H9 (cell line): Measurements from ENCODE around the gene FADS2. TPM values are rescaled to one million over a fixed set of nuclear protein-coding genes. Genes with fewer than 3 reads are reported as not detected.

Source experiments
- DNase-seq: peaks from one replicate; pipeline ENCODE4 v3.0.0-alpha.2; 2017
- H2AFZ ChIP-seq: one replicate; pipeline ENCODE4 v1.6.1; 2013; ENCODE audit warnings: mild to moderate bottlenecking, low read length, control low read depth, moderate library complexity
- H2AK5ac ChIP-seq: 2 replicates; pipeline ENCODE4 v1.6.1; 2013; ENCODE audit warnings: low read length, control low read depth, mixed read lengths; ENCODE audit not compliant: insufficient read length
- H2BK120ac ChIP-seq: one replicate; pipeline ENCODE4 v1.6.1; 2013; ENCODE audit warnings: low read depth, mild to moderate bottlenecking, low read length, control low read depth, inconsistent platforms; ENCODE audit not compliant: poor library complexity, severe bottlenecking
- H2BK12ac ChIP-seq: 2 replicates; pipeline ENCODE4 v1.6.1; 2013; ENCODE audit warnings: low read length, control low read depth, mixed read lengths, low read depth; ENCODE audit not compliant: insufficient read length
- H2BK15ac ChIP-seq: 2 replicates; pipeline ENCODE4 v1.6.1; 2013; ENCODE audit warnings: low read depth, low read length, control low read depth
- H2BK20ac ChIP-seq: one replicate; pipeline ENCODE4 v1.6.1; 2013; ENCODE audit warnings: low read depth, mild to moderate bottlenecking, low read length, control low read depth, inconsistent platforms; ENCODE audit not compliant: poor library complexity, severe bottlenecking
- H2BK5ac ChIP-seq: 2 replicates; pipeline ENCODE4 v1.6.1; 2013; ENCODE audit warnings: low read length, control low read depth, mixed read lengths; ENCODE audit not compliant: insufficient read length
- H3K14ac ChIP-seq: 2 replicates; pipeline ENCODE4 v1.6.1; 2013; ENCODE audit warnings: low read length, control low read depth; ENCODE audit not compliant: insufficient read depth
- H3K18ac ChIP-seq: 2 replicates; pipeline ENCODE4 v1.6.1; 2013; ENCODE audit warnings: low read depth, mild to moderate bottlenecking, mixed read lengths, low read length, control low read depth; ENCODE audit not compliant: insufficient read length
- H3K23ac ChIP-seq: 2 replicates; pipeline ENCODE4 v1.6.1; 2013; ENCODE audit warnings: low read length, control low read depth, mixed read lengths, low read depth; ENCODE audit not compliant: insufficient read length
- H3K23me2 ChIP-seq: 2 replicates; pipeline ENCODE4 v1.6.1; 2013; ENCODE audit warnings: low read depth, mild to moderate bottlenecking, mixed read lengths, low read length, control low read depth; ENCODE audit not compliant: insufficient read length, poor library complexity, severe bottlenecking
- H3K27ac ChIP-seq: 2 replicates; pipeline ENCODE4 v1.5.1; 2013; ENCODE audit warnings: low read length, control low read depth, mixed read lengths, low read depth; ENCODE audit not compliant: insufficient read length
- H3K27me3 ChIP-seq: 2 replicates; pipeline ENCODE4 v1.6.1; 2013; ENCODE audit warnings: low read length, control low read depth, inconsistent platforms; ENCODE audit not compliant: insufficient read depth
- H3K4ac ChIP-seq: 2 replicates; pipeline ENCODE4 v1.6.1; 2013; ENCODE audit warnings: low read depth, mild to moderate bottlenecking, control low read depth, inconsistent platforms, low read length, moderate library complexity
- H3K4me1 ChIP-seq: 2 replicates; pipeline ENCODE4 v1.6.1; 2013; ENCODE audit warnings: low read length, control low read depth, inconsistent platforms; ENCODE audit not compliant: insufficient read depth
- H3K4me2 ChIP-seq: 2 replicates; pipeline ENCODE4 v1.6.1; 2013; ENCODE audit warnings: low read length, control low read depth, mixed read lengths; ENCODE audit not compliant: insufficient read length, insufficient read depth
- H3K56ac ChIP-seq: 2 replicates; pipeline ENCODE4 v1.6.1; 2013; ENCODE audit warnings: low read depth, mild to moderate bottlenecking, mixed read lengths, low read length, control low read depth; ENCODE audit not compliant: insufficient read length
- H3K79me1 ChIP-seq: 2 replicates; pipeline ENCODE4 v1.6.1; 2013; ENCODE audit warnings: low read depth, mild to moderate bottlenecking, moderate library complexity, low read length, control low read depth, inconsistent platforms; ENCODE audit not compliant: insufficient read depth, poor library complexity, severe bottlenecking
- H3K79me2 ChIP-seq: 2 replicates; pipeline ENCODE4 v1.6.1; 2013; ENCODE audit warnings: low read length, control low read depth, inconsistent platforms; ENCODE audit not compliant: insufficient read depth
- H3K9ac ChIP-seq: 2 replicates; pipeline ENCODE4 v1.6.1; 2013; ENCODE audit warnings: low read length, control low read depth, mixed read lengths; ENCODE audit not compliant: insufficient read length; ENCODE audit errors: extremely low read depth
- H3K9me3 ChIP-seq: one replicate; pipeline ENCODE4 v1.6.1; 2013; ENCODE audit warnings: low read depth, low read length, inconsistent platforms; ENCODE audit not compliant: control insufficient read depth
- H3T11ph ChIP-seq: one replicate; pipeline ENCODE4 v1.6.1; 2013; ENCODE audit warnings: mild to moderate bottlenecking, low read length, control low read depth, inconsistent platforms
- H4K20me1 ChIP-seq: one replicate; pipeline ENCODE4 v1.6.1; 2013; ENCODE audit not compliant: control insufficient read depth, insufficient read length, insufficient read depth
- H4K5ac ChIP-seq: 2 replicates; pipeline ENCODE4 v1.6.1; 2013; ENCODE audit warnings: low read depth, mild to moderate bottlenecking, mixed read lengths, low read length, control low read depth; ENCODE audit not compliant: insufficient read length
- H4K8ac ChIP-seq: replicated peaks from 2 replicates; pipeline ENCODE4 v1.6.1; 2013; ENCODE audit warnings: low read length, control low read depth, mixed read lengths, low read depth; ENCODE audit not compliant: insufficient read length
- H4K91ac ChIP-seq: 2 replicates; pipeline ENCODE4 v1.6.1; 2013; ENCODE audit warnings: low read depth, mild to moderate bottlenecking, moderate library complexity, mixed read lengths, low read length, control low read depth; ENCODE audit not compliant: insufficient read length
- H3K27ac Mint-ChIP-seq, 3 experiments: 2 replicates in 2 of 3; 3 replicates in 1 of 3; pipeline ENCODE4 v1.8.0; 2020 to 2021; ENCODE audit warnings: mixed read lengths in 3 of 3, mild to moderate bottlenecking in 1 of 3, moderate library complexity in 1 of 3
- H3K27me3 Mint-ChIP-seq: 2 replicates; pipeline ENCODE4 v1.8.0; 2021; ENCODE audit warnings: low read depth, mild to moderate bottlenecking, moderate library complexity, mixed read lengths
- H3K36me3 Mint-ChIP-seq, 3 experiments: 2 replicates in 2 of 3; 3 replicates in 1 of 3; pipeline ENCODE4 v1.8.0; 2020 to 2021; ENCODE audit warnings: low read depth in 3 of 3, mixed read lengths in 3 of 3; ENCODE audit not compliant: insufficient read depth in 1 of 3
- H3K4me1 Mint-ChIP-seq, 2 experiments: 2 replicates each; pipeline ENCODE4 v1.8.0; 2020; ENCODE audit warnings: mixed read lengths in 2 of 2
- H3K4me3 Mint-ChIP-seq, 2 experiments: 2 replicates in 1 of 2; 3 replicates in 1 of 2; pipeline ENCODE4 v1.8.0; 2020 to 2021; ENCODE audit warnings: mild to moderate bottlenecking in 2 of 2, mixed read lengths in 2 of 2, moderate library complexity in 1 of 2
- H3K9me3 Mint-ChIP-seq, 2 experiments: 2 replicates in 1 of 2; 3 replicates in 1 of 2; pipeline ENCODE4 v1.8.0; 2020; ENCODE audit warnings: mild to moderate bottlenecking in 2 of 2, mixed read lengths in 2 of 2, moderate library complexity in 1 of 2
- CTCF ChIP-seq: fragments of 200-600 bp; sonication (generic); conservative IDR thresholded peaks from 3 replicates; pipeline ENCODE4 v1.8.0; 2021; ENCODE audit warnings: antibody characterized with exemption, mild to moderate bottlenecking
- WGBS: extraction: QIAGEN DNeasy Blood & Tissue Kit; methylation state at CpG from one replicate; pipeline ENCODE4 v1.1.7; 2013; ENCODE audit warnings: missing lambda C conversion rate, low lambda C conversion rate, mixed read lengths; ENCODE audit not compliant: insufficient read length; ENCODE audit errors: extremely low coverage; 5-methylcytosine and 5-hydroxymethylcytosine counted together
- total RNA-seq: library from RNA; stranded (reverse); gene quantifications from 2 replicates; pipeline ENCODE4 v1.2.1, GENCODE V29; 2021

FADS2 gene
- total RNA-seq, 1 experiment from 2014 or later = 322 TPM

GRCh38 chr11:61830237-61831105, 2.4 kb downstream of the FADS2 start:
- H4K20me1 ChIP-seq = no peaks in the 10 kb centered on the region
- peaks cover 2% of the 10 kb centered on the region for H3K79me1 ChIP-seq
- H3K4ac ChIP-seq = no peak overlapping the region
- H3K4me1 ChIP-seq = peaks cover 11% of the 10 kb centered on the region; the same call in 1 of the 2 replicates
- Mint-ChIP-seq H3K27me3 (no peaks in the 10 kb centered on the region), H3K4me1 (peaks cover 67 to 68% of the 10 kb centered on the region in 2 experiments), H3K4me3 (peak overlapping the region; percentile 91 to 93), H3K9me3 (no peaks in the 10 kb centered on the region), H3K27ac (peak overlapping the region; percentile 26 to 80 (median 59); a peak in 4 of 7 replicates), H3K36me3 (peaks cover 19 to 33% (median 27%) of the 10 kb centered on the region in 3 experiments; a peak in 6 of 7 replicates)
- DNase-seq = no peak
- H2BK120ac ChIP-seq = no peak overlapping the region
- H3K79me2 ChIP-seq = peaks cover 38% of the 10 kb centered on the region; the same call in 1 of the 2 replicates
- H3T11ph ChIP-seq = no peak overlapping the region
- no CpG with 5 or more reads among the region's 8 CpGs for WGBS
- TF ChIP-seq CTCF = no peak
- no peak overlapping the region for H3K18ac ChIP-seq
- peak overlapping the region; percentile 54 for H3K9ac ChIP-seq
- no peak overlapping the region for H3K56ac ChIP-seq
- H3K23me2 ChIP-seq = peaks cover 16% of the 10 kb centered on the region
- H2AFZ ChIP-seq = no peak overlapping the region
- no peak overlapping the region for H2BK15ac ChIP-seq
- H2BK20ac ChIP-seq = no peak overlapping the region
- H2BK5ac ChIP-seq = no peak overlapping the region
- H2AK5ac ChIP-seq = no peak overlapping the region
- H3K4me2 ChIP-seq = peak overlapping the region; percentile 96
- H3K27ac ChIP-seq = no peak overlapping the region
- H4K8ac ChIP-seq = no peak overlapping the region
- no peak overlapping the region for H3K23ac ChIP-seq
- H3K27me3 ChIP-seq = no peaks in the 10 kb centered on the region
- H2BK12ac ChIP-seq = no peak overlapping the region
- H3K14ac ChIP-seq = no peak overlapping the region
- no peak overlapping the region for H4K91ac ChIP-seq
- no peak overlapping the region for H4K5ac ChIP-seq
- no peaks in the 10 kb centered on the region for H3K9me3 ChIP-seq
